ENCODE results near the gene MYLK.

Gene MYLK

GRCh38 chr3:123637131-123637530 is 247.0 kb downstream of the MYLK start:
- DNase-seq, result peak; percentile 91

- DNase-seq, result peak; percentile 93
Observed at GRCh38 chr3:123636431-123636841, 247.7 kb downstream of the MYLK start.

- no peak for DNase-seq
Observed at GRCh38 chr3:123635717-123636116, 248.4 kb downstream of the MYLK start.

DNA sequence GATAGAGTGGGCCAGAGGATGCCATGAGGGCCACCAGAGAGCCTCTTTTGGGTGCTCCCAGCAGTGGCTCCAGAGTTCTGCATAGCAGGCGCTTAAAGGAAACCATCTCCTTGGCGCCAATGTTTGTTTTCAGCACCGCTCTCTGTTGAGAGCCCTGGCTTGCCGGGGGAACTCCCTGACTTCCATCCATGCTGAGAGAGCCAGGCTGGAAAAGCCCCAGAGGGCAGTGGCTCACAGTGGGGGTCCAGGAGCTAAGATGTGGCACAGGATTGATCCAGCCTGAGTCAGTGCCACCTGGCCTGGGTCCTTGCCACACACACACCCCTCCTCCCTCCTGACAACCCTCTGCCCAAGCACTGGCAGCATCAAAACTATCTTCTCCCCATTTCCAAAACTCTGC is 248.9 kb downstream of the MYLK start:
- DNase-seq, result no peak

GRCh38 chr3:123634149-123635051 is 249.7 kb downstream of the MYLK start:
- DNase-seq, result no peak

- DNase-seq, result no peak
Observed at GRCh38 chr3:123633530-123633929, 250.6 kb downstream of the MYLK start.

DNA sequence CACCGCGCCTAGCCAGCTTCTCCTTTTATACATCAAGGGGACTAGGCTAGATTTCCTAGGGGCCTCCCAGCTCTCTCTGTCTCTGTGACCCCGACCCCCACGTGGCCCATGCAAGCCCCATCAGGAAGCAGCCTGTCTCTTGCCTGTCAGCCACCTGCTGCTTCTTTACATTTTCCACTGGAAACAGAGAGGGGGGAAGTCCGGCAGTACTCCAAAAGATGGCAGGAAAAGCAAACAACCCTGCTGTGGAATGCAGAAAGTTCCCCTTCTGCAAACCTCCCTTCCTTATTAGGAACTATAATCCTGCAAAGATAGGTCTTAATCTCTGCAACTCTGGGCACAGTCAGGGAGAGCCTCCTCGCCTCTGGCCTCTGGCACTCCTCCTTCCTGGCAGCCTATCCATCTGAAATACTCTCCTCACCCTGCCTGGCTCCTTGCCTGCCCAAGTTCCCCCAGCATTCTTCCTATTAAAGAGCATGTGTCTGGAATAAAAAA is 251.9 kb downstream of the MYLK start:
- no peak for DNase-seq

DNA sequence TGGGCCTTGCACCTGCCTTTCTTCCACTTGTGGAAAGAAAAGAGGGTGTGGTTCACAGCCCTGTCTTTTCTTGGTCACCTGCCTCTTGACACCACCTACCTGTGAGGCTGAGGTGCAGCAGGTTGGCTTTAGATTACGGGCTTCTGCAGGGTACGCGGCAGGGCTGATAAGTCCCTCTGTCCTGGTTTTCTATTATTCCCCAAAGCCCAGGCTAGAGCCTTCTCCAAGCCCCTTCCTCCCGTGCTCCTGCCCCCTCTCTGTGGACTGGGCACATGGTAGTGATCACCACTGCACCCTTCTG is 254.4 kb downstream of the MYLK start:
- no peak for DNase-seq

GRCh38 chr3:123628996-123629746 is 255.0 kb downstream of the MYLK start:
- DNase-seq, result no peak

GRCh38 chr3:123627673-123628670 is 256.2 kb downstream of the MYLK start:
- DNase-seq, result no peak

GRCh38 chr3:123626881-123627280 is 257.3 kb downstream of the MYLK start:
- no peak for DNase-seq

DNA sequence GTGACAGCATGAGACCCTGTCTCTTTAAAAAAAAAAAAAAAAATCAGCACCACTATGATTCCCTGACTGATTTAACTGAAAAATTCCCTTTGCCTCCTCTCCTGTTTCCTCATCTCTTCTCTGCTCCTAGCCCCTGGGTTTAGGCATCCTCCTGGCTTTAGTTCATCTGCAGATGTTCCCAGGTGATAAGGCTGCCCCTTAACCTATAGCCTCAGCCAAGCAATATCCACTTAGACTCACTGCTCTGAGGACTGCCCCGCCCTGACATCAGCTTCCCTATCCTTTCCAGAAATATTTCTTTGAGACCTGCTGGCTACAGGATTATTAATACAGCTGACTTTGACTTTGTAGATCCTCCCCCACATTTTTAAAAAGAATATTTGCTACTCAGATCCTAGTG is 259.8 kb downstream of the MYLK start:
- no peak for DNase-seq

- no peak for DNase-seq
Observed at GRCh38 chr3:123623346-123623880, 260.7 kb downstream of the MYLK start.

DNA sequence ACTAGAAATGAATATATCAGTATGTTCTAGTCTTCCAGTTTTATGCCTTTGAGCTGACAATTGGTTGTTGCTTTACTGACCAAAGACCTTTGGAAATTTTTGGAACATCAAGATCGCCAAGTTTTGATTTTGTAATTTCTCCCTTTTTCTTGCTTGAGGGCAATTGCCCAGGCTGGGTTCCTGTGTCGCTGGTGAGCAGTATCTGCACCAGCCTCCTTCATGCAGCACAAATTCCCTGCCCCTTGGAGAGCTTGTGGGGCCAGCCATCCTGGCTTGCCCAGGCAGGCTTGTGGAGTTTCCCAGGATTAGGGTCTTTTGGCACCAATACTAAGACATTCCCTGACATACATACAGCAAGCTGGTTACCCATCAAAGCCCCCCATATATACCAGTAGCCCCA is 261.4 kb downstream of the MYLK start:
- no peak for DNase-seq

DNA sequence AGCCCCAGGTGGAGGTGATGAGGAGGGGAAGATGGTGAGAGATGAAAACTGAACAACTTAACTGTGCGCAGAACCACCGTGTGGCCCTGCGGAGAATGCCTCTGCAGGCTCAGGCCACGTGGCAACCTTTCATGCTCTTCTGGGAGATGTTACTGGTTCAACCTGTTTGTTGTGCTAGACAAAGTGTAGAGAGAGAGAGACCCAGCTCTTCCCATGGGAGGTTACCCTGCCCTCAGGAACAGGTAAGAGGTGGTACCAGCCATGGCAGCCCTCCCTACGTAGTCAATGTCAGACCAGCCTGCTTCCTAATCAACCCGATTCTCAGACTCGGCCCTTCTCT is 262.3 kb downstream of the MYLK start:
- DNase-seq, result no peak

GRCh38 chr3:123621186-123621849 is 262.8 kb downstream of the MYLK start:
- DNase-seq, result no peak

GRCh38 chr3:123620343-123620742 is 263.8 kb downstream of the MYLK start:
- no peak for DNase-seq

- no peak for DNase-seq
Observed at GRCh38 chr3:123618768-123619484, 265.2 kb downstream of the MYLK start.

DNA sequence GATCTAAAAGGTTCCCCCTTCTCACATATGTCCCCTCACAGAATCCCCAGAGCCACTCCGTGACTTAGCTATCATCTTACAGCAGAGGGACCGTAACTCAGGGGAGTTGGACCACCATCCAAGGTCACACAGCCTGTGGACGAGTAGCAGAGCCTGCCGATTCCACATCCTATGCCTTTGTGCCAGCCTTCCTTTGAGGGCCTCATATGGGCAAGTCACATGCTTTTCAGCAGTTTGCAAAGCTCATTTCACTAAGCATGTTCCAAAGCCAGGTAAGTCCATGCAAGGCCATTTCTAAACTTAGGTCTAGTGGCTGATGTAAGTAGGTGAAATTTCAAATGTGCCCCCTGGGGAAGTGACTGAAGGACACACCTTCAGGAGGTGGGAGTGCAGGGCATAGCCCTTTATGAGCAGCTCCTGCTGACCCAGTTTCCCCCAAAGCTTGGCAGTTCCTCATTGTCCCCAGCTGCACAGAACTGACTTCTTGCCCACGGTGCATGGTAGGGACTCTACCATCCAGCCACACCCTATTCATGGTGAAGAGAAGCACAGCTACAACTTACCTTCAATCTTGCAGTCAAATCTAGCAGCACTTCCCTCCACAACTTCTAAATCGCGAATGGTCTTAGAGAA is 265.9 kb downstream of the MYLK start:
- DNase-seq, result no peak

DNA sequence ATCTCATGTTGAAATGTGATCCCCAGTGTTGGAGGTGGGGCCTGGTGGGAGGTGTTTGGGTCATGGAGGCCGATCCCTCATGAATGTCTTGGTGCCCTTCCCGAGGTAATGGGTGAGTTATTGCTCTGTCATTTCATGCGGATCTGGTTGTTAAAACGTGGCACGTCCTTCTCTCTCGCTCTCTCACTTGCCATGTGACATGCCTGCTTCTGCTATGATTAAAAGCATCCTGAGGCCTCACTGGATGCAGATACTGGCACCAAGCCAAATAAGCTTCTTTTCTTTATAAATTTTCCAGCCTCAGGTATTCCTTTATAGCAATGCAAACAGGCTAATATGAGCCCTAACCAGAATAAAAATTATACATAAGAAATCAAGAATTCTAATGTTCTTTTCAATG is 267.5 kb downstream of the MYLK start:
- DNase-seq, result no peak

DNA sequence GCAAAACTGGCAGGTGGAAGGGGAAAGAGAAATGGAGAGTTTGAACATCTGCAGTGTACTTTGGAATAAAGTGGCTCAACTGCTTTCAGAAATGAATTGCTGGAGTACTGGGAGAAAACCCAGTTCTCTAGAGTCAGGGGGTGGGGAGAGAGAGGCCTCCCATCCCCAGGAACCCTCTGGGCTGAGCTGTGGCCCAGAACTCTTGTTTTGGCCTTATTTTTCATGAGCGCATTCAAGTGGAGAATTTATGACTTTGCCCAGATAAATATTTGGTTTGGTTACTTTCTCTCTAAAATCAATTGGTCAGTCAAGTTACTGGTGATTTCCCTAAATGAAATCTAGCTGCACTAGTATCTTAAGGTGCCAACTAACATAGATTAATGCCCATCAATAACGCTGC is 270.6 kb downstream of the MYLK start:
- DNase-seq, result no peak

Data from islet precursor cell (in vitro differentiated cells).